Measurements from ENCODE around the gene PCDH9.

Gene PCDH9

GRCh38 chr13:66409542-66409941 lies 820.6 kb downstream of the PCDH9 start:
- no peak for DNase-seq

GRCh38 chr13:66407128-66407527 lies 823.0 kb downstream of the PCDH9 start:
- DNase-seq: no peak

GRCh38 chr13:66405908-66406802 lies 824.0 kb downstream of the PCDH9 start:
- no peak for DNase-seq

GRCh38 chr13:66402546-66402945 lies 827.6 kb downstream of the PCDH9 start:
- DNase-seq: no peak

GRCh38 chr13:66402066-66402465 lies 828.1 kb downstream of the PCDH9 start:
- DNase-seq: no peak

GRCh38 chr13:66400292-66400691 lies 829.8 kb downstream of the PCDH9 start:
- no peak for DNase-seq

GRCh38 chr13:66399873-66400272 lies 830.3 kb downstream of the PCDH9 start:
- DNase-seq: no peak

- DNase-seq: no peak
Observed at GRCh38 chr13:66397133-66397532, 833.0 kb downstream of the PCDH9 start.

- no peak for DNase-seq
Observed at GRCh38 chr13:66391322-66391721, 838.8 kb downstream of the PCDH9 start.

GRCh38 chr13:66378894-66379293 lies 851.2 kb downstream of the PCDH9 start:
- DNase-seq: no peak

- DNase-seq: no peak
Observed at GRCh38 chr13:66377569-66377968, 852.6 kb downstream of the PCDH9 start.

GRCh38 chr13:66375756-66376155 lies 854.4 kb downstream of the PCDH9 start:
- no peak for DNase-seq

- DNase-seq: no peak
Observed at GRCh38 chr13:66369666-66370065, 860.5 kb downstream of the PCDH9 start.

GRCh38 chr13:66367356-66367755 lies 862.8 kb downstream of the PCDH9 start:
- no peak for DNase-seq

- no peak for DNase-seq
Observed at GRCh38 chr13:66365101-66365500, 865.0 kb downstream of the PCDH9 start.

- no peak for DNase-seq
Observed at GRCh38 chr13:66364346-66364745, 865.8 kb downstream of the PCDH9 start.

- no peak for DNase-seq
Observed at GRCh38 chr13:66362485-66362884, 867.7 kb downstream of the PCDH9 start.

- no peak for DNase-seq
Observed at GRCh38 chr13:66359910-66360552, 870.1 kb downstream of the PCDH9 start.

GRCh38 chr13:66359393-66359792 lies 870.7 kb downstream of the PCDH9 start:
- DNase-seq: no peak

GRCh38 chr13:66358564-66358963 lies 871.6 kb downstream of the PCDH9 start:
- DNase-seq: no peak

GRCh38 chr13:66357463-66357862 lies 872.7 kb downstream of the PCDH9 start:
- DNase-seq: no peak

- no peak for DNase-seq
Observed at GRCh38 chr13:66354879-66355751, 875.0 kb downstream of the PCDH9 start.

GRCh38 chr13:66353664-66354063 lies 876.5 kb downstream of the PCDH9 start:
- DNase-seq: no peak
